Body of pancreas (tissue), 4 donors: ENCODE results near the gene ZMYND15. TPM values are rescaled to one million over a fixed set of nuclear protein-coding genes. Genes with fewer than 3 reads are reported as not detected.

Source experiments
- ATAC-seq: fragments of 150-250 bp; one replicate; pipeline ENCODE4 v1.9.1; 2016
- DNase-seq, 4 donors: peaks; one replicate each; pipeline ENCODE4 v3.0.0-alpha.2; 2019
- H3K27ac ChIP-seq, 4 donors: fragments of 200-600 bp; sonication (generic); 1 replicate in 3 of 4; 2 replicates in 1 of 4; pipeline versions ENCODE4 v1.5.1 to v1.6.1; 2016 to 2019; ENCODE audit warnings: mild to moderate bottlenecking in 1 of 4, mixed read lengths in 1 of 4, moderate library complexity in 1 of 4
- H3K27me3 ChIP-seq, 2 donors: fragments of 200-600 bp; sonication (generic); one replicate each; pipeline ENCODE4 v1.6.0; 2016; ENCODE audit warnings: mild to moderate bottlenecking in 1 of 2
- H3K36me3 ChIP-seq, 2 donors: fragments of 200-600 bp; sonication (generic); replicated peaks in 1 of 2; 2 replicates each; pipeline ENCODE4 v1.5.1; 2016; ENCODE audit warnings: low read depth in 2 of 2; ENCODE audit not compliant: insufficient read depth in 1 of 2
- H3K4me1 ChIP-seq: fragments of 200-600 bp; sonication (generic); one replicate; pipeline ENCODE4 v1.6.0; 2016
- H3K4me3 ChIP-seq, 2 donors: fragments of 200-600 bp; sonication (generic); 1 replicate in 1 of 2; 2 replicates in 1 of 2; pipeline ENCODE4 v1.5.1; 2016 to 2019
- H3K9me3 ChIP-seq, 3 donors: fragments of 200-600 bp; sonication (generic); 1 replicate in 2 of 3; 2 replicates in 1 of 3; pipeline ENCODE4 v1.5.1; 2016
- POLR2A ChIP-seq, 3 donors: fragments of 450-650 bp; IDR thresholded peaks; one replicate each; pipeline ENCODE4 v1.6.1; 2016; ENCODE audit warnings: antibody characterized with exemption in 3 of 3, mild to moderate bottlenecking in 2 of 3
- WGBS, 2 donors: methylation state at CpG; one replicate each; pipeline ENCODE4 v1.1.5; 2017; 5-methylcytosine and 5-hydroxymethylcytosine counted together
- intact Hi-C: fragments of 100-400 bp; cut with DNase I; formaldehyde crosslinking; loops from one replicate; pipeline ENCODE4 v1.15.1; 2023
- total RNA-seq, 2 donors: library from RNA; depleted of rRNA; stranded (reverse); fragments of >200 nt; gene quantifications; one replicate each; pipeline ENCODE4 v1.1.0, GENCODE V29; 2016
- TF ChIP-seq, protein P1 (sequence below), 7 experiments: fragments of 450-650 bp in 4 of 7; fragments of 200-600 bp in 3 of 7; sonication (generic) in 3 of 7; IDR thresholded peaks; one replicate each; pipeline ENCODE4 v1.5.1; 2016 to 2019; ENCODE audit warnings: antibody characterized with exemption in 7 of 7

Gene ZMYND15
- total RNA-seq, 2 donors from 2014 or later: 0.52 to 2.3 TPM

- Histone ChIP-seq H3K4me1 (no peaks in the 10 kb centered on the region), H3K4me3 (no peak overlapping the region), H3K9me3 (no peaks in the 10 kb centered on the region), H3K27ac (peak overlapping the region in 1 of 4 donors; percentile 75), H3K27me3 (no peaks in the 10 kb centered on the region), H3K36me3 (no peaks in the 10 kb centered on the region)
- ATAC-seq (no peak), DNase-seq (peak in 1 of 4 donors; percentile 59)
- TF ChIP-seq, protein P1, sequence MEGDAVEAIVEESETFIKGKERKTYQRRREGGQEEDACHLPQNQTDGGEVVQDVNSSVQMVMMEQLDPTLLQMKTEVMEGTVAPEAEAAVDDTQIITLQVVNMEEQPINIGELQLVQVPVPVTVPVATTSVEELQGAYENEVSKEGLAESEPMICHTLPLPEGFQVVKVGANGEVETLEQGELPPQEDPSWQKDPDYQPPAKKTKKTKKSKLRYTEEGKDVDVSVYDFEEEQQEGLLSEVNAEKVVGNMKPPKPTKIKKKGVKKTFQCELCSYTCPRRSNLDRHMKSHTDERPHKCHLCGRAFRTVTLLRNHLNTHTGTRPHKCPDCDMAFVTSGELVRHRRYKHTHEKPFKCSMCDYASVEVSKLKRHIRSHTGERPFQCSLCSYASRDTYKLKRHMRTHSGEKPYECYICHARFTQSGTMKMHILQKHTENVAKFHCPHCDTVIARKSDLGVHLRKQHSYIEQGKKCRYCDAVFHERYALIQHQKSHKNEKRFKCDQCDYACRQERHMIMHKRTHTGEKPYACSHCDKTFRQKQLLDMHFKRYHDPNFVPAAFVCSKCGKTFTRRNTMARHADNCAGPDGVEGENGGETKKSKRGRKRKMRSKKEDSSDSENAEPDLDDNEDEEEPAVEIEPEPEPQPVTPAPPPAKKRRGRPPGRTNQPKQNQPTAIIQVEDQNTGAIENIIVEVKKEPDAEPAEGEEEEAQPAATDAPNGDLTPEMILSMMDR (IDR thresholded peaks at IDR 0.05): no peak
- TF ChIP-seq POLR2A (IDR thresholded peaks at IDR 0.05): no peak
- intact Hi-C loops: no loop called here
- WGBS, 2 donors: 83% methylated on average over 3 of the region's 3 CpGs
Observed at GRCh38 chr17:4766201-4766600, 26.6 kb downstream of the ZMYND15 start.

GRCh38 chr17:4766723-4767122 lies 27.1 kb downstream of the ZMYND15 start:
- WGBS, 2 donors: 74 to 77% methylated on average over 9 of the region's 9 CpGs
- peak overlapping the region in 1 of 4 donors; percentile 75 for H3K27ac ChIP-seq
- no peaks in the 10 kb centered on the region for H3K27me3 ChIP-seq
- TF ChIP-seq POLR2A (IDR thresholded peaks at IDR 0.05): no peak
- TF ChIP-seq, protein P1 (IDR thresholded peaks at IDR 0.05): no peak
- DNase-seq (no peak), ATAC-seq (no peak)
- H3K9me3 ChIP-seq: no peaks in the 10 kb centered on the region
- peaks cover 4% of the 10 kb centered on the region for H3K4me1 ChIP-seq
- intact Hi-C loops: no loop called here
- no peaks in the 10 kb centered on the region for H3K36me3 ChIP-seq
- H3K4me3 ChIP-seq: no peak overlapping the region

DNA sequence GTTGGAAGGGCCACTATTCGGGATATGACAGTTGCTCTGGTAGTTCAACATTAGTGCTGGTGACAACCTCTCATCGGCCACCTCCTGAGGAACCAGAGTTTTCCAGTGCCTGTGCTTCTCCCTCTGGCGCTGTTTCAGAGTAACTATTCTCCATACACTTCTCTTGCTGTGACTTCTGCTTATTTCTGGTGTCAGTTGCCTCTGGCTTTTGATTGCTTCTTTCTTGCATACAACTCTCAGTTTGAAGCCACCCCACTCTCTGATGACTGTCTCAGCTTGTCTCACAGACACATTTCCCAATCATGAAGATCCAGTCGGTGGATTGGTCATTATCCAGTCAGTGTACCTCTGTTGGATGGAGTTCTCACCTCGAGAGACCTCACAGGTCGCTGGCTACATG lies 28.7 kb downstream of the ZMYND15 start:
- no peak for ATAC-seq

DNA sequence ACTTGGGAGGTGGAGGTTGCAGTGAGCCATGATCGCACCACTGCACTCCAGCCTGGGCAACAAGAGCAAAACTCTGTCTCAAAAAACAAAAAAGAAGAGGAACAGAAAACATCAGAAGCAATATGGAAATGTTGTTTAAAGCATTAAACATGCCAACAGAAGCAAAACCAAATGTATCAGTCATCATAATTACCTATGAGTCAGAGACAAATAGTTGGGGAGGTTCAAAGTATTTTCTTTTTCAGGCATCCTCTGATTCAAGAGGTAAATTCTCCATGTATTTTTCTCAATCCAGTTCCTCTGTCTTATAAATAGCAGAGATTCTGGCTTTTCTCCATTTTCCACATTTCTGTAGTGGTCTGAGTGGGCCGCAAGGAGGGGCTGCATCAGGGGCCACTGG lies 30.0 kb downstream of the ZMYND15 start:
- no peaks in the 10 kb centered on the region for H3K9me3 ChIP-seq
- 81 to 82% methylated on average over 2 of the region's 2 CpGs for WGBS, 2 donors
- no peaks in the 10 kb centered on the region for H3K27me3 ChIP-seq
- H3K4me1 ChIP-seq: peaks cover 7% of the 10 kb centered on the region
- intact Hi-C loops: no loop called here
- no peak overlapping the region for H3K4me3 ChIP-seq
- DNase-seq (no peak), ATAC-seq (no peak)
- no peak for TF ChIP-seq POLR2A (IDR thresholded peaks at IDR 0.05)
- TF ChIP-seq, protein P1 (IDR thresholded peaks at IDR 0.05): no peak
- no peak overlapping the region for H3K27ac ChIP-seq
- no peaks in the 10 kb centered on the region for H3K36me3 ChIP-seq

More for the DNA sequence above, 28.7 kb downstream of the ZMYND15 start:
- Histone ChIP-seq H3K4me3 (no peak overlapping the region), H3K36me3 (no peaks in the 10 kb centered on the region), H3K27me3 (no peaks in the 10 kb centered on the region), H3K27ac (peak overlapping the region in 1 of 4 donors; percentile 26), H3K4me1 (peaks cover 7% of the 10 kb centered on the region), H3K9me3 (no peaks in the 10 kb centered on the region)
- TF ChIP-seq, protein P1 (IDR thresholded peaks at IDR 0.05): no peak
- peak in 1 of 3 donors; percentile 29 for TF ChIP-seq POLR2A (IDR thresholded peaks at IDR 0.05)
- peak in 1 of 4 donors; percentile 32 for DNase-seq
- intact Hi-C loops: no loop called here
- 53 to 57% methylated on average over 5 to 6 of the region's 6 CpGs for WGBS, 2 donors

- peak; percentile 68 for ATAC-seq
- no peaks in the 10 kb centered on the region for H3K27me3 ChIP-seq
- intact Hi-C loops: no loop called here
- TF ChIP-seq POLR2A (IDR thresholded peaks at IDR 0.05): no peak
- TF ChIP-seq, protein P1 (IDR thresholded peaks at IDR 0.05): no peak
- no peaks in the 10 kb centered on the region for H3K36me3 ChIP-seq
- no peaks in the 10 kb centered on the region for H3K9me3 ChIP-seq
- DNase-seq: peak in 3 of 4 donors; percentile 35 to 64 (median 51)
- H3K4me3 ChIP-seq: no peak within 1 kb of the TSS
- no peak within 1 kb of the TSS for H3K27ac ChIP-seq
- WGBS, 2 donors: 35 to 39% methylated on average over 13 of the region's 13 CpGs
- H3K4me1 ChIP-seq: peaks cover 7% of the 10 kb centered on the region
Observed at GRCh38 chr17:4771519-4772234, 32.0 kb downstream of the ZMYND15 start, which contains the start of gene TM4SF5. TM4SF5 (plus strand) TSS chr17:4771886; CDS start chr17:4771923, 37 bp downstream.
